Measurements from ENCODE around the gene ITGA2B. TPM values are rescaled to one million over a fixed set of nuclear protein-coding genes. Genes with fewer than 3 reads are reported as not detected.

The ITGA2B gene
- total and polyA plus RNA-seq, 2 of the 13 experiments (the other 11 are each of a cell fraction or from before 2014, with no cell fraction given): 0.38 to 1.1 TPM

DNA sequence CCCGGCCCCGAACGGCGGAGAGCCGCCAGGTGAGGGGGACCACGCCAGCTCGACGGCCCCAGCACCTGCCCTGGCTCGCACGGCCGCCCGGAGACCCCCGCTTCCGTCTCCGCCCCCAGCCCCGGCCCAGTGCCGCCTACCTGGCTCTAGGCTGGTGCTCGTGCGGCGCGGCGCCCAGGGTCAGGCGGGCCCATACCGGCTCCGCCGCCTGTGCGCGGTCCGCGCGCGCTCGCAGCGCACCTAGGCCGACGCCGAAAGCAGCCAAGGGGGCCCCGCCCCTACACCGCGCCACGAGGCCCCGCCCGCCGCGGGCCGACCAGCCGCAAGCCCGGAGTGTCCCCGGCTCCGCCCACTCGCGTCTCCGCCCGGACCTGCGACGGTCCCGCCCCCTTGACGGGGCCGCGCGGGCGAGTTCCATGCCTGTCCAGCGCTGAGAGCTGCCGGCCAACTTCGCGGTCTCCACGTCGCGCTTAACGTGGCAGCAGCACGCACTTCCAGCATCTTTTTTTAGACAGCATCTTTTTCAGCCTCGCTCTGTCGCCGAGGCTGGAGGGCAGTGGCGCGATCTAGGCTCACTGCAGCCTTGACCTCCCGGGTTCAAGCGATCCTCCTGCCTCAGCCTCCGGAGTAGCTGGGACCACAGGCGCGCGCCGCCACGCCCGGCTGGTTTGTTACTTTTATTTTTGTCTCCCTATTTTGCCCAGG lies 64.7 kb downstream of the ITGA2B start, which contains the start of gene SLC25A39 (continued):
- TF ChIP-seq ZBTB8A (CRISPR knock-in tag; IDR thresholded peaks at IDR 0.05; ENCODE audit: borderline replicate concordance, low read depth) (no peak), GZF1 (CRISPR knock-in tag; IDR thresholded peaks at IDR 0.05) (0 out of 2 replicates have a peak, but pooled peaks have one; percentile 9), HOXA3 (CRISPR knock-in tag; IDR thresholded peaks at IDR 0.05) (peak; percentile 87), KDM3A (CRISPR knock-in tag; IDR thresholded peaks at IDR 0.05; ENCODE audit: low read depth) (peak; percentile 50; the same call in 1 of the 2 replicates), TARDBP (CRISPR knock-in tag; IDR thresholded peaks at IDR 0.05) (peak; percentile 31; the same call in 1 of the 2 replicates), CCDC6 (CRISPR knock-in tag; IDR thresholded peaks at IDR 0.05) (0 out of 2 replicates have a peak, but pooled peaks have one; percentile 89), ARNT (IDR thresholded peaks at IDR 0.05) (no peak), ZNF776 (CRISPR knock-in tag; IDR thresholded peaks at IDR 0.05) (no peak), ZNF337 (CRISPR knock-in tag; IDR thresholded peaks at IDR 0.05; ENCODE audit: borderline replicate concordance, low read depth) (no peak), SALL1 (CRISPR knock-in tag; IDR thresholded peaks at IDR 0.05) (peak; percentile 74), ELF3 (CRISPR knock-in tag; IDR thresholded peaks at IDR 0.05) (0 out of 2 replicates have a peak, but pooled peaks have one; percentile 60), RBM39 (IDR thresholded peaks at IDR 0.05; ENCODE audit: low read depth, low read length, poor library complexity, severe bottlenecking) (no peak), NBN (conservative IDR thresholded peaks at IDR 0.05) (no peak), ZNF773 (CRISPR knock-in tag; IDR thresholded peaks at IDR 0.05; ENCODE audit: borderline replicate concordance) (peak; percentile 33; the same call in 1 of the 2 replicates), TCF12 (IDR thresholded peaks at IDR 0.05) (no peak), TCF12 (CRISPR knock-in tag; IDR thresholded peaks at IDR 0.05) (no peak), MTA3 (CRISPR knock-in tag; IDR thresholded peaks at IDR 0.05) (no peak), ZNF839 (CRISPR knock-in tag; IDR thresholded peaks at IDR 0.05; ENCODE audit: borderline replicate concordance) (no peak; the same call in 1 of the 2 replicates), TBL1XR1 (IDR thresholded peaks at IDR 0.05; ENCODE audit: borderline replicate concordance, low read length, partially characterized antibody) (no peak), ZFP1 (CRISPR knock-in tag; IDR thresholded peaks at IDR 0.05) (no peak), ZNF264 (CRISPR knock-in tag; IDR thresholded peaks at IDR 0.05) (no peak), SP5 (CRISPR knock-in tag; IDR thresholded peaks at IDR 0.05; ENCODE audit: borderline replicate concordance, low read depth) (peak; percentile 97), SIX1 (CRISPR knock-in tag; IDR thresholded peaks at IDR 0.05; ENCODE audit: borderline replicate concordance) (no peak), ZNF44 (CRISPR knock-in tag; IDR thresholded peaks at IDR 0.05) (no peak), NR2F2 (IDR thresholded peaks at IDR 0.05; ENCODE audit: borderline replicate concordance, low read depth) (peak; percentile 12; the same call in 1 of the 2 replicates), PRMT3 (CRISPR knock-in tag; IDR thresholded peaks at IDR 0.05; ENCODE audit: borderline replicate concordance, low read depth) (peak; percentile 78; the same call in 1 of the 2 replicates), ZNF33B (CRISPR knock-in tag; IDR thresholded peaks at IDR 0.05) (no peak)
- TF ChIP-seq, protein P1, sequence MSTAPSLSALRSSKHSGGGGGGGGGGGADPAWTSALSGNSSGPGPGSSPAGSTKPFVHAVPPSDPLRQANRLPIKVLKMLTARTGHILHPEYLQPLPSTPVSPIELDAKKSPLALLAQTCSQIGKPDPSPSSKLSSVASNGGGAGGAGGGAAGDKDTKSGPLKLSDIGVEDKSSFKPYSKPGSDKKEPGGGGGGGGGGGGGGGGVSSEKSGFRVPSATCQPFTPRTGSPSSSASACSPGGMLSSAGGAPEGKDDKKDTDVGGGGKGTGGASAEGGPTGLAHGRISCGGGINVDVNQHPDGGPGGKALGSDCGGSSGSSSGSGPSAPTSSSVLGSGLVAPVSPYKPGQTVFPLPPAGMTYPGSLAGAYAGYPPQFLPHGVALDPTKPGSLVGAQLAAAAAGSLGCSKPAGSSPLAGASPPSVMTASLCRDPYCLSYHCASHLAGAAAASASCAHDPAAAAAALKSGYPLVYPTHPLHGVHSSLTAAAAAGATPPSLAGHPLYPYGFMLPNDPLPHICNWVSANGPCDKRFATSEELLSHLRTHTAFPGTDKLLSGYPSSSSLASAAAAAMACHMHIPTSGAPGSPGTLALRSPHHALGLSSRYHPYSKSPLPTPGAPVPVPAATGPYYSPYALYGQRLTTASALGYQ (CRISPR knock-in tag; IDR thresholded peaks at IDR 0.05): no peak
- TF ChIP-seq, protein P2, sequence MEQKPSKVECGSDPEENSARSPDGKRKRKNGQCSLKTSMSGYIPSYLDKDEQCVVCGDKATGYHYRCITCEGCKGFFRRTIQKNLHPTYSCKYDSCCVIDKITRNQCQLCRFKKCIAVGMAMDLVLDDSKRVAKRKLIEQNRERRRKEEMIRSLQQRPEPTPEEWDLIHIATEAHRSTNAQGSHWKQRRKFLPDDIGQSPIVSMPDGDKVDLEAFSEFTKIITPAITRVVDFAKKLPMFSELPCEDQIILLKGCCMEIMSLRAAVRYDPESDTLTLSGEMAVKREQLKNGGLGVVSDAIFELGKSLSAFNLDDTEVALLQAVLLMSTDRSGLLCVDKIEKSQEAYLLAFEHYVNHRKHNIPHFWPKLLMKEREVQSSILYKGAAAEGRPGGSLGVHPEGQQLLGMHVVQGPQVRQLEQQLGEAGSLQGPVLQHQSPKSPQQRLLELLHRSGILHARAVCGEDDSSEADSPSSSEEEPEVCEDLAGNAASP (CRISPR knock-in tag; IDR thresholded peaks at IDR 0.05; ENCODE audit: borderline replicate concordance): no peak
